ENCODE results near the gene CSTB.

Gene CSTB

DNA sequence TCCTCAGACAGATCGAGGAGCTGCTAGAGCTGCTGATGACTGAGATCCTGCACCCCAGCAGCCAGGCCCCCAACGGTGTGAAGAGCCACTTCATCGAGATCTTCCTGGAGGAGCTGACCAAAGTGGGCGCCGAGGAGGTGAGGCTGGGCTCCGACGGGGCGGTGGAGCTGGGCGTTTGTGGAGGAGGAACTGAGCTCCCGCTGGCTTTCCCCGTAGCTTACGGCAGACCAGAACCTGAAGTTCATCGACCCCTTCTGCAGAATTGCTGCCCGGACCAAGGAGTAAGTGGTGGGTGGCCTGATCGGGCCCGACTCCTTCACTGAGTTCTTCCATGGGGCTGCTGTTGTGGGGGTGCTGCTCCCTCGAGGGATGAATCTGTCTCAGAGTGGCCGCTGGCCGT, 21.3 kb upstream of the CSTB start:
- TF ChIP-seq, protein P1, sequence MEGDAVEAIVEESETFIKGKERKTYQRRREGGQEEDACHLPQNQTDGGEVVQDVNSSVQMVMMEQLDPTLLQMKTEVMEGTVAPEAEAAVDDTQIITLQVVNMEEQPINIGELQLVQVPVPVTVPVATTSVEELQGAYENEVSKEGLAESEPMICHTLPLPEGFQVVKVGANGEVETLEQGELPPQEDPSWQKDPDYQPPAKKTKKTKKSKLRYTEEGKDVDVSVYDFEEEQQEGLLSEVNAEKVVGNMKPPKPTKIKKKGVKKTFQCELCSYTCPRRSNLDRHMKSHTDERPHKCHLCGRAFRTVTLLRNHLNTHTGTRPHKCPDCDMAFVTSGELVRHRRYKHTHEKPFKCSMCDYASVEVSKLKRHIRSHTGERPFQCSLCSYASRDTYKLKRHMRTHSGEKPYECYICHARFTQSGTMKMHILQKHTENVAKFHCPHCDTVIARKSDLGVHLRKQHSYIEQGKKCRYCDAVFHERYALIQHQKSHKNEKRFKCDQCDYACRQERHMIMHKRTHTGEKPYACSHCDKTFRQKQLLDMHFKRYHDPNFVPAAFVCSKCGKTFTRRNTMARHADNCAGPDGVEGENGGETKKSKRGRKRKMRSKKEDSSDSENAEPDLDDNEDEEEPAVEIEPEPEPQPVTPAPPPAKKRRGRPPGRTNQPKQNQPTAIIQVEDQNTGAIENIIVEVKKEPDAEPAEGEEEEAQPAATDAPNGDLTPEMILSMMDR (IDR thresholded peaks at IDR 0.05; ENCODE audit: insufficient read depth, low read depth, low read length, missing control alignments) = no peak
- no peak for DNase-seq (ENCODE audit: low read depth)
- H3K4me3 ChIP-seq (ENCODE audit: low read depth, low read length) = no peak overlapping the region

GRCh38 chr21:43794857-43795256, 18.7 kb upstream of the CSTB start:
- TF ChIP-seq, protein P1 (IDR thresholded peaks at IDR 0.05; ENCODE audit: insufficient read depth, low read depth, low read length, missing control alignments) = no peak
- H3K4me3 ChIP-seq (ENCODE audit: low read depth, low read length) = no peak overlapping the region
- DNase-seq (ENCODE audit: low read depth) = no peak

GRCh38 chr21:43794311-43794710, 18.2 kb upstream of the CSTB start:
- H3K4me3 ChIP-seq (ENCODE audit: low read depth, low read length) = no peak overlapping the region
- DNase-seq (ENCODE audit: low read depth) = no peak
- TF ChIP-seq, protein P1 (IDR thresholded peaks at IDR 0.05; ENCODE audit: insufficient read depth, low read depth, low read length, missing control alignments) = no peak

- TF ChIP-seq, protein P1 (IDR thresholded peaks at IDR 0.05; ENCODE audit: insufficient read depth, low read depth, low read length, missing control alignments) = no peak
- H3K4me3 ChIP-seq (ENCODE audit: low read depth, low read length) = no peak overlapping the region
- no peak for DNase-seq (ENCODE audit: low read depth)
Measured at GRCh38 chr21:43793243-43793642, 17.1 kb upstream of the CSTB start.

GRCh38 chr21:43792406-43792805, 16.3 kb upstream of the CSTB start:
- DNase-seq (ENCODE audit: low read depth) = no peak
- TF ChIP-seq, protein P1 (IDR thresholded peaks at IDR 0.05; ENCODE audit: insufficient read depth, low read depth, low read length, missing control alignments) = no peak
- no peak overlapping the region for H3K4me3 ChIP-seq (ENCODE audit: low read depth, low read length)

DNA sequence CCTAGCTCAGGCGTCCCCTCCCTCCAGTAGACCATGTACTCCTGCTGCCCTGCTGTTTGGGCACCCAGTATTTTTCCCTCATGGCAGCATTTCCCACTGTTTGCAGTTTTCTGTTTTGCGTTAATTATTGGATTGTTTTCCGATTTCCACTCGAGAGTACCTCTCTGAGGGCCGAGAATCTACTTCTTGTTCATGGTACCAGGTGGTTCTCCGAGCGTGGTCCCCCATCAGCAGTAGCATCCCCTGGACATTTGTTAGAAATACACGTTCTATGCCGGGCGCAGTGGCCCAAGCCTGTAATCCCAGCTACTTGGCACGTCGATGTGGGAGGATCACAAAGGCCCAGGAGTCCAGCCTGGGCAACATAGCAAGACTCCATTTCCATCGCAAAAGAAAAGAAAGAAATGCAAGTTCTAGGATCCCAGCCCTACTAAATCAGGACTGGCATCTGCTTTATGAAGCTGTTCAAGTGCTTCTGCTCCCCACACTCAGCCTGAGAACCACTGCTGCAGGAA, 14.0 kb upstream of the CSTB start:
- TF ChIP-seq, protein P1 (IDR thresholded peaks at IDR 0.05; ENCODE audit: insufficient read depth, low read depth, low read length, missing control alignments) = no peak

GRCh38 chr21:43789276-43790009, 13.3 kb upstream of the CSTB start, which contains the start of gene RRP1:
Gene RRP1, plus strand, starts transcription at chr21:43789577. Its CDS starts 53 bp downstream, at chr21:43789630.
- peak within 1 kb of the TSS; percentile 91 for H3K4me3 ChIP-seq (ENCODE audit: low read depth, low read length)
- TF ChIP-seq, protein P1 (IDR thresholded peaks at IDR 0.05; ENCODE audit: insufficient read depth, low read depth, low read length, missing control alignments) = peak; percentile 93
- DNase-seq (ENCODE audit: low read depth) = peak; percentile 93

More for the DNA sequence above, 14.0 kb upstream of the CSTB start:
- H3K4me3 ChIP-seq (ENCODE audit: low read depth, low read length) = peak overlapping the region; percentile 91
- no peak for DNase-seq (ENCODE audit: low read depth)
